Measurements from ENCODE around the gene CADPS2.

CADPS2 gene

GRCh38 chr7:122692769-122693309 is 193.4 kb downstream of the CADPS2 start:
- no peaks in the 10 kb centered on the region for H4K20me1 ChIP-seq (ENCODE audit: insufficient read depth, low read length, poor library complexity, severe bottlenecking)
- no peaks in the 10 kb centered on the region for H3K4me1 ChIP-seq (ENCODE audit: insufficient read depth, low read length, poor library complexity, severe bottlenecking)
- H3K9ac ChIP-seq (ENCODE audit: low read depth, low read length, poor library complexity, severe bottlenecking): no peak overlapping the region
- no peaks in the 10 kb centered on the region for H3K79me2 ChIP-seq (ENCODE audit: insufficient read depth, low read length)
- no peaks in the 10 kb centered on the region for H3K36me3 ChIP-seq (ENCODE audit: insufficient read depth, low read length)
- TF ChIP-seq EZH2phosphoT487 (IDR thresholded peaks at IDR 0.05; ENCODE audit: borderline replicate concordance): no peak
- TF ChIP-seq CTCF (conservative IDR thresholded peaks at IDR 0.05; ENCODE audit: low read length): no peak
- H2AFZ ChIP-seq (ENCODE audit: low read length): no peak overlapping the region
- H3K27me3 ChIP-seq (ENCODE audit: insufficient read depth, low read length, poor library complexity, severe bottlenecking): no peaks in the 10 kb centered on the region
- H3K4me2 ChIP-seq (ENCODE audit: low read depth, low read length, poor library complexity, severe bottlenecking): no peak overlapping the region
- H3K4me3 ChIP-seq (ENCODE audit: low read length, poor library complexity, severe bottlenecking): no peak overlapping the region
- no peaks in the 10 kb centered on the region for H3K9me2 ChIP-seq (replicated peaks; ENCODE audit: low read depth, low read length)
- no peaks in the 10 kb centered on the region for H3F3A ChIP-seq (ENCODE audit: low read depth)
- 0 out of 2 replicates have a peak, but pooled peaks cover 2% of the 10 kb centered on the region for H3K9me3 ChIP-seq (ENCODE audit: insufficient read depth, low read depth, low read length)

- H3K27me3 ChIP-seq (ENCODE audit: insufficient read depth, low read length, poor library complexity, severe bottlenecking): no peaks in the 10 kb centered on the region
- no peaks in the 10 kb centered on the region for H3K36me3 ChIP-seq (ENCODE audit: insufficient read depth, low read length)
- no peak overlapping the region for H2AFZ ChIP-seq (ENCODE audit: low read length)
- H4K20me1 ChIP-seq (ENCODE audit: insufficient read depth, low read length, poor library complexity, severe bottlenecking): no peaks in the 10 kb centered on the region
- TF ChIP-seq CTCF (conservative IDR thresholded peaks at IDR 0.05; ENCODE audit: low read length): no peak
- TF ChIP-seq EZH2phosphoT487 (IDR thresholded peaks at IDR 0.05; ENCODE audit: borderline replicate concordance): no peak
- 0 out of 2 replicates have a peak, but pooled peaks cover 2% of the 10 kb centered on the region for H3K9me3 ChIP-seq (ENCODE audit: insufficient read depth, low read depth, low read length)
- no peaks in the 10 kb centered on the region for H3K9me2 ChIP-seq (replicated peaks; ENCODE audit: low read depth, low read length)
- no peak overlapping the region for H3K9ac ChIP-seq (ENCODE audit: low read depth, low read length, poor library complexity, severe bottlenecking)
- no peak overlapping the region for H3K4me2 ChIP-seq (ENCODE audit: low read depth, low read length, poor library complexity, severe bottlenecking)
- H3K4me3 ChIP-seq (ENCODE audit: low read length, poor library complexity, severe bottlenecking): no peak overlapping the region
- no peaks in the 10 kb centered on the region for H3K4me1 ChIP-seq (ENCODE audit: insufficient read depth, low read length, poor library complexity, severe bottlenecking)
- no peaks in the 10 kb centered on the region for H3K79me2 ChIP-seq (ENCODE audit: insufficient read depth, low read length)
- H3F3A ChIP-seq (ENCODE audit: low read depth): no peaks in the 10 kb centered on the region
Observed at GRCh38 chr7:122691569-122692235, 194.6 kb downstream of the CADPS2 start.

- H3F3A ChIP-seq (ENCODE audit: low read depth): no peaks in the 10 kb centered on the region
- 0 out of 2 replicates have a peak, but pooled peaks cover 2% of the 10 kb centered on the region for H3K9me3 ChIP-seq (ENCODE audit: insufficient read depth, low read depth, low read length)
- no peaks in the 10 kb centered on the region for H3K27me3 ChIP-seq (ENCODE audit: insufficient read depth, low read length, poor library complexity, severe bottlenecking)
- no peak for TF ChIP-seq CTCF (conservative IDR thresholded peaks at IDR 0.05; ENCODE audit: low read length)
- no peak for TF ChIP-seq EZH2phosphoT487 (IDR thresholded peaks at IDR 0.05; ENCODE audit: borderline replicate concordance)
- no peaks in the 10 kb centered on the region for H3K36me3 ChIP-seq (ENCODE audit: insufficient read depth, low read length)
- H4K20me1 ChIP-seq (ENCODE audit: insufficient read depth, low read length, poor library complexity, severe bottlenecking): no peaks in the 10 kb centered on the region
- H3K4me1 ChIP-seq (ENCODE audit: insufficient read depth, low read length, poor library complexity, severe bottlenecking): no peaks in the 10 kb centered on the region
- no peaks in the 10 kb centered on the region for H3K9me2 ChIP-seq (replicated peaks; ENCODE audit: low read depth, low read length)
- no peak overlapping the region for H3K4me3 ChIP-seq (ENCODE audit: low read length, poor library complexity, severe bottlenecking)
- no peak overlapping the region for H3K9ac ChIP-seq (ENCODE audit: low read depth, low read length, poor library complexity, severe bottlenecking)
- no peaks in the 10 kb centered on the region for H3K79me2 ChIP-seq (ENCODE audit: insufficient read depth, low read length)
- H2AFZ ChIP-seq (ENCODE audit: low read length): no peak overlapping the region
- no peak overlapping the region for H3K4me2 ChIP-seq (ENCODE audit: low read depth, low read length, poor library complexity, severe bottlenecking)
Observed at GRCh38 chr7:122689346-122690109, 196.7 kb downstream of the CADPS2 start.

Measured in Loucy (cell line).